Activated CD4-positive, CD25-positive, alpha-beta regulatory T cell treated with anti-CD3 and anti-CD28 coated beads, Interleukin-2, amount 50 U/mL, for 72 hours (primary cell): Measurements from ENCODE around the gene LY86.
"Not testable (repeated sequence)": the region's sequence is repeated elsewhere in the genome, so short reads cannot be mapped to it uniquely, and the experiment has no call there.

Experiments used
- DNase-seq: peaks from one replicate; pipeline ENCODE4 v3.0.0; 2021

The LY86 gene

GRCh38 chr6:6596529-6597328, 8.2 kb downstream of the LY86 start:
- no peak for DNase-seq

- DNase-seq = no peak
Observed at GRCh38 chr6:6597682-6598081, 9.2 kb downstream of the LY86 start.

- no peak for DNase-seq
Observed at GRCh38 chr6:6599468-6599873, 11.0 kb downstream of the LY86 start.

DNA sequence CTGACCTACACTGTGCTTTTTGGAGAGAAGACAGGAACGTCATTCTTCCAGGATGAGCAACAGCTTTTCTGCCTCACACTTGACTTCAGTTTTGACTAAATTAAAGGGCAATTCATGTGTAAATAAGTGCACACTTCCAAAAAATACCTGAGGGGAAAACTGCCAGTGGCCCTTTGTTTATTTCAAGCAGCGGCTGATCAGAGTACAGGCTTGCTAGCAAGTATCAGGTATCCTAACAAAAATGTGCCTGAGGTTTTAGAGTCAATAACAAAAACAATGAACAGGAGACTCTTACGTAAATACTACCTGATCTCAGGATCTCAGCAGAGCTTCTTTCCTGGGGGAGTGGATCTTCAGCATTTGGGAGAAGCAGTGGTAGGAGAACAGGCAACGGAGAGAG, 12.4 kb downstream of the LY86 start:
- DNase-seq = no peak

DNA sequence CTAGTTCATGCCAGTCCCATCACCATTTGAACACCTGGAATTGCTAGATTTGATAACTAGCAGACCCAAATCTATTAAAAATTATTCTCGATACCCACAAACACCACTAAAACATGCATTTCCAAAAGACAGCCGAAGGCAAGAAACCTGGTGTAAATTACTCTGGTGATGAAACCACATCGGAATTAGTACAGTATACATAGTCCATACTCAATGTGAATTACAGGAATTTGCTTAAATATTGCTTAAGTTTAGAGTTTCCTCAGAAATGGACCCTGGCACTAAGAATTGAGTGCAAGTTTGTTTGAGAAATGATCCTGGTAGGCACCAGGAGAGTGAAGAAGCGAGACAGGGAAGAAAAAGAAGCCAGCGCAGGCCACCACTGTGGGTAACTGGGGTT, 13.7 kb downstream of the LY86 start:
- DNase-seq = no peak

- no peak for DNase-seq
Observed at GRCh38 chr6:6603317-6603716, 14.8 kb downstream of the LY86 start.

GRCh38 chr6:6604015-6604414, 15.5 kb downstream of the LY86 start:
- DNase-seq = no peak

GRCh38 chr6:6604566-6604965, 16.0 kb downstream of the LY86 start:
- no peak for DNase-seq

DNA sequence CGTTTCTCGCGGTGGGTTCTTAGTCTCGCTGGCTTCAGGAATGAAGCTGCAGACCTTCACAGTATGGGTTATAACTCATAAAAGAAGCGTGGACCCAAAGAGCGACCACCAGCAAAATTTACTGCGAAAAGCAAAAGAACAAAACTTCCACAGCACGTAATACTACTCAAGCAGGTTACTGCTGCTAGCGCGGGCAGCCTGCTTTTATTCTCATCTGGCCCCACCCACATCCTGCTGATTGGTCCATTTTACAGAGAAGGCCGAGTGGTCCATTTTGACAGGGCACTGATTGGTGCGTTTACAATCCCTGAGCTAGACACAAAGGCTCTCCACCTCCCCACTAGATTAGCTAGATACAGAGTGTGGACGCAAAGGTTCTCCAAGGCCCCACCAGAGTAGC, 17.4 kb downstream of the LY86 start:
- DNase-seq = no peak

DNA sequence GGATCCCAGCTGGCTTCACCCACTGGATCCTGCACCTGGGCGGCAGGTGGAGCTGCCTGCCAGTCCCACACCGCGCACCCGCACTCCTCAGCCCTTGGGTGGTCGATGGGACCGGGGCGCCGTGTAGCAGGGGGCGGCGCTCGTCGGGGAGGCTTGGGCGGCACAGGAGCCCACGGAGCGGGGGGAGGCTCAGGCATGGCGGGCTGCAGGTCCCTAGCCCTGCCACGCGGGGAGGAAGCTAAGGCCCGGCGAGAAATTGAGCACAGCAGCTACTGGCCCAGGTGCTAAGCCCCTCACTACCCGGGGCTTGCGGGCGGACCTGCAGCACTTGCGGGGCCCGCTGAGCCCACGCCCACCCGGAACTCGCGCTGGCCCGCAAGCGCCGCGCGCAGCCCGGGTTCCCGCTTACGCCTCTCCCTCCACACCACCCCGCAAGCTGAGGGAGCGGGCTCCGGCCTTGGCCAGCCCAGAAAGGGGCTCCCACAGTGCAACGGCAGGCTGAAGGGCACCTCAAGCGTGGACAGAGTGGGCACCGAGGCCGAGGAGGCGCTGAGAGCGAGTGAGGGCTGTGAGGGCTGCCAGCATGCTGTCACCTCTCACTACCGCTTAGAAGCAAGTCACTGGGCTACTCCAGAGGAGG, 18.0 kb downstream of the LY86 start:
- DNase-seq = not testable (repeated sequence)

DNA sequence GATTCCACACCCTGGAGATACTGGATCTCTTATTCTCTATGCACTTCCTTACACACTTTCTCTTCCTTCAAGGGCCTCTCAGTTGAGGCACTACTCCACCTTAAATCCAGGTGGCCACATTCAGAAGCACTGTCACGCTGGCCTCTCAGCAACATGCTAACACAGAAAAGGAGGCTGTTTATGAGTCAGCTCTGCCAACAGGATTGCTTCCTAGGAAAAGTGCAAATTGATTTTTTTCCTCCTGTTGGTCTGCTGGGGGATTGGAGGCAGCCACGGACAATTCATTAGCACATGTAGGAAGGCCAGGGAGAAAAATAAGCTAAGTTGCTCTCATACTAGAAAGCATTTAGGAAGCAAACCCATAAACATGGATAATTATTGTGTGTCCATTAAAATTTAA, 20.9 kb downstream of the LY86 start:
- DNase-seq = no peak

DNA sequence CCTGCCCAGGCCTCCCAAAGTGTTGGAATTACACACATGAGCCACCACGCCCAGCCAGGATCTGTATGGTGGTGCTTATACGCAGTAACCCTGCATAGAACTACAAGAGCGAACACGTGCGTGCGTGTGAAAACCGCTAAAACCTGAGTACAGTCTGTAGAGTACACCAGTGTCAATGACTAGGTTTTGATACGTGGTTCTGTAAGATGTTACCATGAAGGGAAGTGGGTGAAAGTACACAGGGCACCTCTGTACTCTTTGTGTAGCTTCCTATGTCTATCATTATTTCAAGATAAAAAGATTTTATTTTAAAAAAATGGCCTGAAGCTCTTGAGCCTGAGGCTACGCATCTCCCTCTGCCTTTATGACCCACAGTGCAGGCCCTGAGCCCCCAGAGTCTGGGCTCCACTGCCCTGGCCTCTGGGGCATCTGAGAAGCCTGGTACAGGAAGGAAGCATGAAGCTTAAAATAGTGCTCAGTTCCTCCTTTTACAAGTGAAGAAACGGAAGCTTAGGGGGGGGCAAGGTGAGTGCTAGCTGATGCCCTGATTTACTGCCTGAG, 21.6 kb downstream of the LY86 start:
- DNase-seq = no peak

- DNase-seq = no peak
Observed at GRCh38 chr6:6611486-6611885, 23.0 kb downstream of the LY86 start.

DNA sequence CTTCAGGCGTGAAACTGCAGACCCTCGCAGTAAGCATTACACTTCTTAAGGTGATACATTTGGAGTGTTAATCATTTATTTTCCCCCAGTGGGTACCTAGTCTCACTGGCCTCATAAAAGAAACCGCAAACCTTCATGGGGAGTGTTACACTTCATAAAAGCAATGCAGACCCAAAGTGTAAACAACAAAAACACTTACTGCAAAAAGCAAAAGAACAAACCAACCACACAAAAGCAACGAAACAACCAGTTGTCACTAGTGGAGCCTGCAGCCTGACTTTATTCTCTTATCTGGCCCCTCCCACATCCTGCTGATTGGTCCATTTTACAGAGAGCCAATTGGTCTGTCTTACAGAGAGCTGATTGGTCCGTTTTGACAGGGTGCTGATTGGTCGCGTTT, 23.8 kb downstream of the LY86 start:
- DNase-seq = no peak

- not testable (repeated sequence) for DNase-seq
Observed at GRCh38 chr6:6613103-6613718, 24.7 kb downstream of the LY86 start.

DNA sequence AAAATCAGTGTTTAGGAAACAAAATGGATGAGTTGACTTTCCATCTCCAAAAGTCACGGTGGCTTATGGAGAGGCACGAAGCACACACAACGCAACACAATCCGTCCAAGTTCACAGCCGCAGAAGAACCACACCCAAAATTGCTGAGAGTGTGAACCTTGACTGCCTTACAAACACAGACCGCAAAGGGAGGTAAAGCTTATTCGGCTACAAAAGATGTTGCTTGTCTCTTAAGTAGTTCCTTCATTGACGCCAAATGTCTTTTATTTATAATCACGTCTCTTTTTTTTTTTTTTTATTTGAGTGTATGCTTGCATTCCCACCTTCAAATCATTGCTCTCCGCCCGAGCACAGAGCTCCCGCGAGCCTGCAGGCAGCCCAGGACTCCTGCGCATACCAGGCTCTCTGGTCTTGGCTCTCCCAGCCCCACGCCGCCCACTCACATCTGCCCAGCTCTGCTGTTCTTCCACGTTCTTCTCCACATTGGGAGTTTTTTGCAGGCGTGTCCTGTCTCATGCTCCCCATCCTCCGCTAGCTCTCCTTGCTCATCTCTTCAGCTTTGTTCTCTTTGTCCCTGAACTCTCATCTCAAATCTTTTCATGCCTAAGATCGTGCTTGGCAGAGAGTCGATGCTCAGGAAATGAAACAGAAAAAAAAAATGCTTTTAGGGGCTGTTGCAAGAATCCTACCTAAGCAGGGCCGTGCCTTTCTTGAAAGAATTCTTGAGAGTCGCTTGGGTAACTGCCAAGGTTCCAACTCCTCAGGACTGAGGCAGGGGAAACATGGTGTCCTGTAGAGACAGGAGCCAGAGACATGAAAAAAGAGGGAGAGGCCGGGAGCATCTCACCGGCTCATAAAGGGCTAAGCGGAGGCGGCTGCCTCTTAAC, 25.8 kb downstream of the LY86 start:
- no peak for DNase-seq

DNA sequence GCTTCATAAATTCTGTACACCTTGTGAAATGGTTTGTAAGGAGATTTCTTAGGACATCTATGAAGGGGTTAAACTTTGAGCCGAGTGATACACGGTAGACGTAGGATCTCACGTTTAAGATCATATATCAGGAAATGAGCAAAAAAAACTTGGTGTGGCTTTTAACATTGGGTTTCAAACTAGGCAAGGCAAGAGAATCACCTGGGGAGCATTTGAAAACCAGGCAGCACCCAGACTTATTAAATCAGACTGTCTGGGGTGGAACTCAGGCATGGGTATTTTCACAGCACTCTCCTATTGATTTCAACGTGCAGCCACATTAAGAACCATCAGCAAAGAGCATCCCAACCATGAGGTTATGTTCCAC, 26.4 kb downstream of the LY86 start:
- no peak for DNase-seq

- DNase-seq = no peak
Observed at GRCh38 chr6:6616656-6617055, 28.1 kb downstream of the LY86 start.

DNA sequence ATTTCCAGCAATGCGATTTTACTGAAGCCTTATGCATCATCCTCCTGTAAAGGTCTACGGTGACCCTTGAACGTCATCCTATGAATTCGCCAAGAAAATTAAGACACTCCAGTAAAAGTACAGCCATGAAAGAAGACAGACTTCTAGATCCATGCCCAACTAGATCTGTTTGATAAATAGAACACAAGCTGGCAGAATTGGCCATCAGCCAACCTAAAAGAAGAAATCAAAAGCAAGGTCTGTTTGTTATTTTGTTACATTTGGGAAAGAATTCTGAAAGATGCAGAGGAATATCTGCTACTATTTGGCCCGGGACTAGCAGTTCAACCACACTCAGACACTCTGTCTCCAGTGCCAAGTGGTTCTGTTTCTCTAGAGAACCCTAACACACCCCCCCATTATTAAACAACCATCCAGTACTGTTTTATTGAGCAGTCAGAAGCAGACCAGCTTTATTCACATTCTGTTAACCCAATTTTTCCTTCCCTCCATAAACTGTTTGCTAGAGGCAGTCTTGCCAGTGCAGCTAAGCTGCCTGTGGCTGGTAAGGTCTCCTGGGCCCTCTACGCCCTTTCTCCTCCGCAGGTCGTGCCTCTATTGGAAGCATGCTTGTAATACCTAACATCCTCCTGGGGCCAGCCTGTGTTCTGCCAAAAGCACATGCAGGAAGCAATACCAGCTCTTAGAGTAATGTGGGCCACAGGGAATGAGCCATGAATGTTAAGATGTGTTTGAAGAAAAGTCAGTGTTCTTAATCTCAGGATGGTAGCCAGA, 30.7 kb downstream of the LY86 start:
- no peak for DNase-seq

- no peak for DNase-seq
Observed at GRCh38 chr6:6620766-6621425, 32.4 kb downstream of the LY86 start.

DNA sequence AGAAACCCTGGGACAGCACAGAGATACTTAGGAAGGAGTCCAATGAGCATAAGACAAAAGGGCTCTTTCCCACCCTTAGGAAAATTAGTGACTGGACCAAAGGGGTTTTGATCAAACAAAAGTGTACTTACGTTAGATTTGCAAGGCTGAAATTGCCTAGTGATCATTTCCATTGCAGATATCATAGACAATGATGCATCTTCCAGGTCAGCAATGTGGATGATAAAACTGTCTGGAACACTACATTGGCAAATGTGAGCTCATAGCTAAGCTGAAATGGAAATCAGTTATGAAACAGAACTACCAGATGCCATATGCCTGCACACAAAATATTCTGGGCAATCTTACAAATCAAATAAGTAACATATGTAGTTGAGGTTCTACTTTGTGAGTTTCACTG, 34.0 kb downstream of the LY86 start:
- no peak for DNase-seq

DNA sequence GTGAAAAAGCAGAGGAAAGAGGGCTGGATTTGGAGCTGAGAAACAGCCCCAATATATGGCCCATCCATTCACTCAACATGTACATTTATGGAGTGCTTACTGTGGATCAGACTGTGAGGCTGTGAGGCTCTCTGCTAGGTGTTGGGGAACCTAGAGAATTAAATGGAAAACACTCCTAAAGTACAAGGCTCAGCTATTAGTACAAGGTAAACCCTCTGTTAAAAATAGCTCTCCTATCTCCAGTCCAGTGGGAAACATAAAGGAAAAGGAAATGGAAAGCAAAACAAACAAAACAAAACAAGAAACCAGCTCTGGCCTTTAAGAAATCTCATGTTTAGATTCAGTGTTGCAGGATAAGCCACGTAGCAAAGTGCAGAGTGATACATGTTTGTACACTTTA, 35.0 kb downstream of the LY86 start:
- DNase-seq = no peak
